ENCODE results near the gene NR2E1.

- TF ChIP-seq CTCF (IDR thresholded peaks at IDR 0.05) (peak; percentile 18), EZH2 (IDR thresholded peaks at IDR 0.05) (no peak)
Observed at GRCh38 chr6:108133594-108134179, 32.1 kb upstream of the NR2E1 start.
